IMR-90 (cell line): Measurements from ENCODE around the gene TSEN54. TPM values are rescaled to one million over a fixed set of nuclear protein-coding genes. Genes with fewer than 3 reads are reported as not detected.

Experiments used
- ATAC-seq: fragments of 200-7000 bp; cut with Tn5 transposase; 2 replicates; pipeline ENCODE4 v1.9.1; 2020; ENCODE audit warnings: low read depth, mild to moderate bottlenecking, moderate library complexity
- BruUV-seq: library from RNA; stranded (reverse); fragments of 400-500 nt; replicated peaks from 2 replicates; lab custom pipeline; 2021; lab: Mats Ljungman, UMichigan
- CTCF ChIA-PET: fragments of 300-600 bp; formaldehyde crosslinking; extraction: SDS; loops from one replicate; lab custom pipeline; 2021; ENCODE audit warnings: antibody characterized with exemption; lab: Yijun Ruan, JAX
- POLR2A ChIA-PET: fragments of 300-600 bp; sonication (Branson Sonifier 250); formaldehyde crosslinking; loops from one replicate; lab custom pipeline; 2022; ENCODE audit warnings: antibody characterized with exemption; ENCODE audit not compliant: unreplicated experiment; lab: Charles Lee
- DNase-seq: peaks from one replicate; pipeline ENCODE4 v3.0.0; 2013
- H2AFZ ChIP-seq: replicated peaks from 2 replicates; pipeline ENCODE3; 2013; ENCODE audit warnings: low read length, mild to moderate bottlenecking; ENCODE audit not compliant: poor library complexity
- H2AK5ac ChIP-seq: 2 replicates; pipeline ENCODE4 v1.6.1; 2013; ENCODE audit warnings: low read depth, low read length, inconsistent platforms
- H2AK9ac ChIP-seq: replicated peaks from 2 replicates; pipeline ENCODE3; 2013; ENCODE audit warnings: mild to moderate bottlenecking, low read depth, low read length, moderate library complexity; ENCODE audit not compliant: poor library complexity
- H2BK120ac ChIP-seq: 2 replicates; pipeline ENCODE4 v1.6.1; 2013; ENCODE audit warnings: low read depth, low read length, inconsistent platforms
- H2BK15ac ChIP-seq: 3 replicates; pipeline ENCODE4 v1.6.1; 2013; ENCODE audit warnings: low read depth, low read length, inconsistent platforms
- H2BK20ac ChIP-seq: 2 replicates; pipeline ENCODE4 v1.6.1; 2013; ENCODE audit warnings: low read depth, mild to moderate bottlenecking, inconsistent platforms, low read length, moderate library complexity
- H2BK5ac ChIP-seq: 2 replicates; pipeline ENCODE4 v1.6.1; 2013; ENCODE audit warnings: mild to moderate bottlenecking, low read depth, low read length, inconsistent platforms; ENCODE audit not compliant: poor library complexity, severe bottlenecking
- H3K14ac ChIP-seq: replicated peaks from 2 replicates; pipeline ENCODE4 v1.6.1; 2013; ENCODE audit warnings: low read depth, low read length, inconsistent platforms
- H3K18ac ChIP-seq: 2 replicates; pipeline ENCODE4 v1.6.1; 2013; ENCODE audit warnings: low read depth, low read length, control low read depth
- H3K23ac ChIP-seq: 2 replicates; pipeline ENCODE4 v1.6.1; 2013; ENCODE audit warnings: low read depth, low read length, inconsistent platforms
- H3K27ac ChIP-seq: 2 replicates; pipeline ENCODE4 v1.5.1; 2013; ENCODE audit warnings: mild to moderate bottlenecking, control low read depth, low read length; ENCODE audit not compliant: insufficient read depth
- H3K27me3 ChIP-seq: 2 replicates; pipeline ENCODE4 v1.6.1; 2013; ENCODE audit warnings: low read length; ENCODE audit not compliant: control insufficient read depth, insufficient read depth
- H3K36me3 ChIP-seq: 2 replicates; pipeline ENCODE4 v1.6.1; 2013; ENCODE audit warnings: low read length, mixed read lengths; ENCODE audit not compliant: control insufficient read depth, insufficient read depth
- H3K4ac ChIP-seq: 2 replicates; pipeline ENCODE4 v1.6.1; 2013; ENCODE audit warnings: low read depth, low read length, inconsistent platforms
- H3K4me1 ChIP-seq: 2 replicates; pipeline ENCODE4 v1.6.1; 2013; ENCODE audit warnings: low read length, mixed read lengths; ENCODE audit not compliant: control insufficient read depth, insufficient read depth
- H3K4me2 ChIP-seq: 2 replicates; pipeline ENCODE4 v1.6.1; 2013; ENCODE audit warnings: low read depth, mild to moderate bottlenecking, control low read depth, low read length, moderate library complexity
- H3K4me3 ChIP-seq: 2 replicates; pipeline ENCODE4 v1.5.1; 2013; ENCODE audit warnings: low read depth, mild to moderate bottlenecking, control low read depth, low read length, moderate library complexity; ENCODE audit not compliant: insufficient read depth
- H3K56ac ChIP-seq: 2 replicates; pipeline ENCODE4 v1.6.1; 2013; ENCODE audit warnings: low read length, inconsistent platforms; ENCODE audit not compliant: insufficient read depth; ENCODE audit errors: extremely low read depth
- H3K79me1 ChIP-seq, 2 experiments: 2 replicates each; pipeline ENCODE4 v1.6.1; 2013; ENCODE audit warnings: low read length in 2 of 2, inconsistent platforms in 1 of 2, low read depth in 1 of 2
- H3K9ac ChIP-seq: 2 replicates; pipeline ENCODE4 v1.6.1; 2013; ENCODE audit warnings: low read depth, low read length, control low read depth
- H3K9me1 ChIP-seq: 2 replicates; pipeline ENCODE4 v1.6.1; 2013; ENCODE audit warnings: low read length, inconsistent platforms; ENCODE audit not compliant: insufficient read depth
- H3K9me3 ChIP-seq: 2 replicates; pipeline ENCODE4 v1.6.1; 2013; ENCODE audit warnings: low read length; ENCODE audit not compliant: control insufficient read depth, insufficient read depth
- H4K20me1 ChIP-seq: 2 replicates; pipeline ENCODE4 v1.6.1; 2013; ENCODE audit warnings: low read length, inconsistent platforms; ENCODE audit not compliant: insufficient read depth
- H4K5ac ChIP-seq: 2 replicates; pipeline ENCODE4 v1.6.1; 2013; ENCODE audit warnings: mild to moderate bottlenecking, low read depth, low read length, control low read depth
- H4K8ac ChIP-seq, 2 experiments: 2 replicates each; pipeline ENCODE4 v1.6.1; 2013; ENCODE audit warnings: low read depth in 2 of 2, low read length in 2 of 2, control low read depth in 1 of 2, inconsistent platforms in 1 of 2
- H4K91ac ChIP-seq: 2 replicates; pipeline ENCODE4 v1.6.1; 2013; ENCODE audit warnings: low read depth, low read length, inconsistent platforms; ENCODE audit not compliant: insufficient read depth
- CEBPB ChIP-seq: IDR thresholded peaks from 2 replicates; pipeline ENCODE4 v1.6.1; 2012; ENCODE audit warnings: low read depth, low read length, improper control_type of control experiment
- CHD1 ChIP-seq: IDR thresholded peaks from 2 replicates; pipeline ENCODE4 v1.6.1; 2012; ENCODE audit warnings: low read depth, low read length, improper control_type of control experiment
- FOS ChIP-seq: fragments of 150-350 bp; IDR thresholded peaks from 2 replicates; pipeline ENCODE4 v1.6.1; 2016; ENCODE audit warnings: low read depth, low read length
- MAFK ChIP-seq: IDR thresholded peaks from 2 replicates; pipeline ENCODE4 v1.6.1; 2012; ENCODE audit warnings: low read depth, low read length, improper control_type of control experiment
- MAZ ChIP-seq: IDR thresholded peaks from 2 replicates; pipeline ENCODE4 v1.6.1; 2012; ENCODE audit warnings: low read depth, mild to moderate bottlenecking, low read length, improper control_type of control experiment, moderate library complexity, borderline replicate concordance
- MXI1 ChIP-seq: IDR thresholded peaks from 2 replicates; pipeline ENCODE4 v1.6.1; 2012; ENCODE audit warnings: low read depth, mild to moderate bottlenecking, low read length, moderate library complexity, borderline replicate concordance
- NFE2L2 ChIP-seq: fragments of 150-350 bp; IDR thresholded peaks from 2 replicates; pipeline ENCODE4 v1.6.1; 2016; ENCODE audit warnings: low read depth, mild to moderate bottlenecking, low read length
- RAD21 ChIP-seq: IDR thresholded peaks from 2 replicates; pipeline ENCODE4 v1.6.1; 2012; ENCODE audit warnings: low read length, improper control_type of control experiment
- RCOR1 ChIP-seq: IDR thresholded peaks from 2 replicates; pipeline ENCODE4 v1.6.1; 2012; ENCODE audit warnings: mild to moderate bottlenecking, low read length, improper control_type of control experiment; ENCODE audit not compliant: insufficient replicate concordance
- SMC3 ChIP-seq: fragments of 150-350 bp; IDR thresholded peaks from 2 replicates; pipeline ENCODE4 v1.6.1; 2016; ENCODE audit warnings: low read depth, mild to moderate bottlenecking, antibody characterized with exemption, low read length, moderate library complexity
- WGBS, 2 experiments: methylation state at CpG; one replicate each; pipeline versions ENCODE4 v1.1.5 to v1.1.7; 2013; ENCODE audit warnings: missing lambda C conversion rate in 2 of 2; ENCODE audit not compliant: insufficient read length in 1 of 2; ENCODE audit errors: extremely low coverage in 2 of 2; 5-methylcytosine and 5-hydroxymethylcytosine counted together
- dilution Hi-C: fragments of 300-500 bp; cut with HindIII; formaldehyde crosslinking; loops from one replicate; pipeline ENCODE4 v1.14.3; 2018; ENCODE audit warnings: low sequenced_read_pairs; ENCODE audit not compliant: unreplicated experiment
- in situ Hi-C: fragments of 300-500 bp; cut with MboI; formaldehyde crosslinking; loops from 3 replicates; pipeline ENCODE4 v1.14.3; 2019; ENCODE audit warnings: low sequenced_read_pairs, inconsistent platforms, mixed read lengths
- intact Hi-C: fragments of 100-400 bp; cut with micrococcal nuclease; formaldehyde crosslinking; loops from 2 replicates; pipeline ENCODE4 v1.10.0; 2022
- polyA plus RNA-seq, 3 experiments: library from polyadenylated mRNA; depleted of rRNA; stranded (reverse); fragments of >200 nt; gene quantifications; 2 replicates each; pipeline ENCODE4 v1.2.3, GENCODE V29; 2012; ENCODE audit warnings: low replicate concordance in 1 of 3
- total RNA-seq: library from RNA; depleted of rRNA; stranded (reverse); fragments of >200 nt; gene quantifications from 2 replicates; pipeline ENCODE4 v1.2.3, GENCODE V29; 2012
- TF ChIP-seq, protein P1 (sequence below): fragments of 150-350 bp; IDR thresholded peaks from 2 replicates; pipeline ENCODE4 v1.6.1; 2016; ENCODE audit warnings: low read depth, mild to moderate bottlenecking, low read length, moderate library complexity, borderline replicate concordance

The TSEN54 gene
- total and polyA plus RNA-seq, 2 of the 4 experiments (the other 2 are of a cell fraction), result 7.2 to 14.9 TPM

DNA sequence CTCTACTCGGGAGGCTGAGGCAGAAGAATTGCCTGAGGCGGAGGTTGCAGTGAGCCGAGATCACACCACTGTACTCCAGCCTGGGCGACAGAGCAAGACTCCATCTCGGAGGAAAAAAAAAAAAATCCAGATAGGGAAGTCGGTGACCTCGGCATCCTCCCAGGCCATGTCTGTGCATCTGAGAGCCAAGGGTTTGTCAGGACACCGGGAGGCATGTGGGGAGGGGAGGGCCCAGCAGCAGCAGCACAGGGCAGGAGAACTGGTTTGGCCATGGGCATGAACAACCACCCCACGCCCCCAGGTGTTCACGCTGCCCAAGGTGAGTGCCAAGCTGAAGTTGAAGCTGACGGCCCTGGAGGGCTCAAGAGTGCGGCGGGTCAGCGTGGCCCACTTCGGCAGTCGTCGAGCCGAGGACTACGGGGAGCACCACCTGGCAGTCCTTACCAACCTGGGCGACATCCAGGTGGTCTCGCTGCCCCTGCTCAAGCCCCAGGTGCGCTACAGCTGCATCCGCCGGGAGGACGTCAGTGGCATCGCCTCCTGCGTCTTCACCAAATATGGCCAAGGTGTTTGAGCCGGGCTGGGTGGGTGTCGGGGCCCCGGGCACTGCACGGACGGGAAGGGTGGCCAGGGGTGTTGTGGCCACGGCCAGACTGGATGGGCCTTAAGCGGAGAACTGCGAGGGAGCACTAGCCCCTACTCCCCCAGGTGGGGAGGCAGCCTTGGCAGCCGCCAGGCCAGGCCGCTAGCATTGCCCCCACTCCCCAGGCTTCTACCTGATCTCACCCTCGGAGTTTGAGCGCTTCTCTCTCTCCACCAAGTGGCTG lies 56.6 kb downstream of the TSEN54 start:
- Histone ChIP-seq H2BK5ac (no peak overlapping the region), H3K9me1 (no peaks in the 10 kb centered on the region), H3K79me1 (no peaks in the 10 kb centered on the region), H3K14ac (no peak overlapping the region), H2BK20ac (no peak overlapping the region), H3K18ac (no peak overlapping the region), H3K23ac (no peak overlapping the region), H3K56ac (no peak overlapping the region), H2AFZ (peak overlapping the region; percentile 51), H3K36me3 (no peaks in the 10 kb centered on the region), H2BK120ac (no peak overlapping the region), H3K4me3 (no peak overlapping the region), H2BK15ac (no peak overlapping the region), H3K9ac (no peak overlapping the region), H4K20me1 (no peaks in the 10 kb centered on the region), H3K27ac (no peak overlapping the region), H3K4ac (no peak overlapping the region), H3K4me1 (no peaks in the 10 kb centered on the region), H3K27me3 (peaks cover 18% of the 10 kb centered on the region; the same call in 1 of the 2 replicates), H4K8ac (no peak overlapping the region), H2AK9ac (no peak overlapping the region), H4K5ac (no peak overlapping the region), H3K4me2 (no peak overlapping the region), H4K91ac (no peak overlapping the region), H3K9me3 (no peaks in the 10 kb centered on the region), H2AK5ac (no peak overlapping the region)
- intact Hi-C loops (no loop called here), in situ Hi-C loops (no loop called here), dilution Hi-C loops (no loop called here)
- no TSS peak for BruUV-seq
- ChIA-PET POLR2A (no interaction called here), CTCF (interaction anchor here (0.7 kb wide), 1 partner anchor 177 kb away, joined by 5 read pairs; no protein-coding TSS in a partner anchor)
- TF ChIP-seq, protein P1, sequence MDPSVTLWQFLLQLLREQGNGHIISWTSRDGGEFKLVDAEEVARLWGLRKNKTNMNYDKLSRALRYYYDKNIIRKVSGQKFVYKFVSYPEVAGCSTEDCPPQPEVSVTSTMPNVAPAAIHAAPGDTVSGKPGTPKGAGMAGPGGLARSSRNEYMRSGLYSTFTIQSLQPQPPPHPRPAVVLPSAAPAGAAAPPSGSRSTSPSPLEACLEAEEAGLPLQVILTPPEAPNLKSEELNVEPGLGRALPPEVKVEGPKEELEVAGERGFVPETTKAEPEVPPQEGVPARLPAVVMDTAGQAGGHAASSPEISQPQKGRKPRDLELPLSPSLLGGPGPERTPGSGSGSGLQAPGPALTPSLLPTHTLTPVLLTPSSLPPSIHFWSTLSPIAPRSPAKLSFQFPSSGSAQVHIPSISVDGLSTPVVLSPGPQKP, result no peak
- TF ChIP-seq MAFK, result no peak
- TF ChIP-seq CHD1, result no peak
- TF ChIP-seq RCOR1, result no peak
- no peak for TF ChIP-seq CEBPB
- TF ChIP-seq FOS, result no peak
- TF ChIP-seq RAD21, result no peak
- TF ChIP-seq NFE2L2, result no peak
- TF ChIP-seq MXI1, result no peak
- TF ChIP-seq SMC3, result no peak
- TF ChIP-seq MAZ, result no peak
- ATAC-seq (no peak), DNase-seq (no peak)
- WGBS, 2 experiments, result 87% methylated on average over 23 of the region's 39 CpGs; no CpG with 5 or more reads in 1 of the 2 experiments
